GM12873 (cell line): ENCODE results near the gene NT5DC1.

Experiments used
- TF ChIP-seq, protein P1 (sequence below): IDR thresholded peaks from 2 replicates; pipeline ENCODE4 v1.5.1; 2012; ENCODE audit warnings: low read depth, mild to moderate bottlenecking, moderate library complexity, low read length, control low read depth; ENCODE audit not compliant: insufficient read depth; ENCODE audit errors: missing control alignments

Gene NT5DC1

DNA sequence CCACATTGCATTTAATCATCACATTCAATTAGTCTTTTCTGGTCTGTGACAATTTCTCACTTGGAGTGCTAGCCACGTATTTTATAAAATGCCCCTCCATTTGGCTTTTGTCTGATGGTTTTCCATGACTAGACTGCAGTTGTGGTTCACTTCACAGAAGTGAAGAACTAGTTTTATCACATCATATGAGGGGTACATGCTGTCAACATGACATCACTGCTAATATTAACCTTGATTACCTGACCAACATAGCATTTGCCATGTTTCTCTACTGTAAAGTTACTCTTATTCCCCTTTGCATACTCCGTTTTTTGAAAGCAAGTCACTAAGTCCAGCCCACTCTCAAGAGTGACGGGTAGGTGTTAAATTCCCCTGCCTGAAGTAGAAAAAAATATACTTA, 73.3 kb downstream of the NT5DC1 start:
- TF ChIP-seq, protein P1, sequence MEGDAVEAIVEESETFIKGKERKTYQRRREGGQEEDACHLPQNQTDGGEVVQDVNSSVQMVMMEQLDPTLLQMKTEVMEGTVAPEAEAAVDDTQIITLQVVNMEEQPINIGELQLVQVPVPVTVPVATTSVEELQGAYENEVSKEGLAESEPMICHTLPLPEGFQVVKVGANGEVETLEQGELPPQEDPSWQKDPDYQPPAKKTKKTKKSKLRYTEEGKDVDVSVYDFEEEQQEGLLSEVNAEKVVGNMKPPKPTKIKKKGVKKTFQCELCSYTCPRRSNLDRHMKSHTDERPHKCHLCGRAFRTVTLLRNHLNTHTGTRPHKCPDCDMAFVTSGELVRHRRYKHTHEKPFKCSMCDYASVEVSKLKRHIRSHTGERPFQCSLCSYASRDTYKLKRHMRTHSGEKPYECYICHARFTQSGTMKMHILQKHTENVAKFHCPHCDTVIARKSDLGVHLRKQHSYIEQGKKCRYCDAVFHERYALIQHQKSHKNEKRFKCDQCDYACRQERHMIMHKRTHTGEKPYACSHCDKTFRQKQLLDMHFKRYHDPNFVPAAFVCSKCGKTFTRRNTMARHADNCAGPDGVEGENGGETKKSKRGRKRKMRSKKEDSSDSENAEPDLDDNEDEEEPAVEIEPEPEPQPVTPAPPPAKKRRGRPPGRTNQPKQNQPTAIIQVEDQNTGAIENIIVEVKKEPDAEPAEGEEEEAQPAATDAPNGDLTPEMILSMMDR, result no peak

DNA sequence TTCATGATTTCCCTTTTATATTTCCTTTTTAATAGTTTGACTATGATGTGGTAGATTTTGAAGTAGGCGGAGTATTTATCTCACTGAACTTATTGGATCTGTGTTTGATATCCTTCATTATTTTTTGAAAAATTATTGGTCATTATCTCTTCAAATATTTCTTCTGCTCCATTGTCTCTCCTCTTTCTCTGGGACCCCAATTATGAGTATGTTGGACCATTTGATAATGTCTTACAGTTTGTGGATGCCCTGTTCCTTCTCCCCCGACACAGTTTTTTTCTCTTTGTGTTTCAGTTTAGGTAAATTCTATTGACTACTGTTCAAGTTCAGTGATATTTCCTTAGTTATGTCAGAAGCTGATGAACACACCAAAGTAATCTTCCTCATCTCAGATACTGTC, 74.7 kb downstream of the NT5DC1 start:
- TF ChIP-seq, protein P1, result no peak

DNA sequence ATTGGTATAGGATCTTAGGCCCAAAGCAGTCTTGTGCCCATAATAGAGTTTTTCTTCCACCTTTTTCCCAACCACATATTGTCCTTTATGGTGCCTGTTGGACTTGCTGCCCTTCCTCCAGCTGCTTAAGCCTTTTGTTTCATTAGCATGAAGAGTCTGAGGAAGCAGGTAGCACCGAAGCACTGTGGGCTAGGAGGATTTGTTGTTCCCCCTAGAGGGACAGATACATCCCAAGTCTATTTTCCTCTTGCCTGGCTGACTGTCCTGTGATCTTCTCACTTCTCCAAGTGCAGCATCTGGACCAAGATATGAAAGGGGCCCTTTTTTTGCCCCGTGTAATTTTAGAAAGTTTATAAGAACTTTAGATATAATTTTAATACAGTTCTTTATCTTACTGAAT, 75.9 kb downstream of the NT5DC1 start:
- TF ChIP-seq, protein P1, result no peak

DNA sequence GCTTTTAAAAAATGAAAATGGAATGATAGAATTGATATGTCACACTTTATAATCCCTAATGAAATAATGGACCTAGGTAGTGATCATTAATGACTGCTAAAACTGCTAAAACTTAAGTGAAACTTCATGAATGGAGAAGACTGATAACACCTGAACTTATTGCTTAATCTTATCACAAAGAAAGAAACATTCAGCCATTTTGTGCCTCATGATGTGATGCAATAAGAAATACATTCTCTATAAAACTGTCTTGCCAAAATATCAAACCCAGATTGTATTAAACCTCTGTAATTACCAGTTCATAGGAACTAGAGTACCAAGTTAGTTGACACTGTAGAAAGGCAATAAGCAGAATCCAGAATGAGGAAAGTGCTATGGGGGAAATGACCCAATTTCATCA, 79.7 kb downstream of the NT5DC1 start:
- TF ChIP-seq, protein P1, result no peak

DNA sequence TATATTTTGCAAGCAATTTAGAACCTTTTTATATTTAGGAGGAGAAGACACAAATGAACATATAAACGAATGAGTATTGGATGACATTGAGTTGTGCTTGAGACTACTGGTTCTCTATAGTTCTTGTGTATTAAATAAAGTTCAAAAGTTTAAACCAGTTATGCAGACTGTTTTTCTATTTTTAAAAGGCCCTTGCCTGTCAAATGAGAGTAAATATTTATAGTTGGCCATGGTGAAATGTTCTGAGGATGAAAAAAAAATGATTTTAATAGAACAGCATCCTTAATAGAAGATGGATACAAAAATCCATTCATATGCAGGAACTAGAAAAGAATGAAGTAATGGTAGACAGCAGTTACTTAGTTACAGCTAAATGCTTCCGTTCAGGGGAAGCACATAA, 88.8 kb downstream of the NT5DC1 start:
- TF ChIP-seq, protein P1, result no peak

DNA sequence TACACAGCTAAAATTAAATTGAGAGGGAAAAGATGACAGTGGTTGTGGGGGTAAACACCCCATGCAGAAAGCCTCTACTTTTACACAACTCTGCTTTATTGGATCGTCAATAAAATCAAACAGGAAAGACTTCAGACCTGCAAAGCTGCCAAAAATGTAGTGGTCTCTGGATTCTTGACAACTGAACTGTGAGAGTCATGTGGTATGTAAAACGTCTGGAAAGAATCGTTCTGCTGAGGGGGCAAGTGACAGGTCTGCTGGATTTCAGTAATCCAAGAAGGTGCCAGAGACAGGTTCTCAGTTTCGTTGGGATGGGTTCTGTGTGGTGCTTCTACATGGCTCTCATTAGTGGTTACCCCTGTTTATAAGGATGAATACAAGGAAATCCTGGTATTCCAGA, 89.9 kb downstream of the NT5DC1 start:
- TF ChIP-seq, protein P1, result no peak

DNA sequence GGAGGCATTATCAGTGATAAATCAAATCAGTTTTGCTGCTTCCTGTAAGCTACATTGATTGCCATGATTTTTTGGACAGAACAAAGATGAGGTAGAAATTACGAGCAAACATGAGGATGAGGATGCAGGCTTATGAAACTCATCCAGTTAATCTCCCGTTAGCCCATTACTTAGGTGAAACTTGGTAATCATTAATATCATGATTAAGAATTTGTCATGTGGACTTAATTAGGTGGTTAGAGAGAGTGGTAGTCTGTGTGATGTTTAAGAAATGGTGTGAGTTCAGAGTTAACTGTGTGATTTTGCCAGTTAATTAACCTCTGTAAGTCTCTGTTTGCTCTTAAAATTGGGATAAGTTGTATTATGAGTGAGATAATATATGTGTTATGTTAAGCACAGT, 91.2 kb downstream of the NT5DC1 start:
- TF ChIP-seq, protein P1, result no peak
